Neural progenitor cell (in vitro differentiated cells): Measurements from ENCODE around the gene IFITM2.

Experiments
- CTCF ChIP-seq: fragments of 200-600 bp; sonication (generic); IDR thresholded peaks from 2 replicates; pipeline ENCODE4 v1.5.1; 2017; ENCODE audit warnings: antibody characterized with exemption, mild to moderate bottlenecking
- EZH2 ChIP-seq: fragments of 200-600 bp; sonication (generic); IDR thresholded peaks from 2 replicates; pipeline ENCODE4 v1.6.1; 2017; ENCODE audit warnings: antibody characterized with exemption, mild to moderate bottlenecking, moderate library complexity

DNA sequence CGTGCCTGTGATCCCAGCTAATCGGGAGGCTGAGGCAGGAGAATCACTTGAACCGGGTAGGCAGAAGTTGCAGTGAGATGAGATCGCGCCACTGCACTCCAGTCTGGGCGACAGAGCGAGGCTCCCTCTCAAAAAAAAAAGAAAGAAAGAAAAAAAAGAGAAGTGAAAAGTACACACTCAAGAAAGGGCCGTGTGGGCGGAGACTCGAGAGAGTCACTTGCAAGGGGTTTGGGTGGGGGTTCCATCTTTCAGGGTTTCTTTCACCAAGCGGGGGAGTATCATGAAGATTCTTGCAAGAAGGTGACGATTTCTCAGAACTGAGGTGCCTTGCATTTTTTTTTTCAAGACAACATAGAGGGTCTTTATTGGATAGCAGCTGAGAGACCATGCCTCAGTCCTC, 4.3 kb upstream of the IFITM2 start:
- no peak for TF ChIP-seq CTCF
- no peak for TF ChIP-seq EZH2
